HEK293 (cell line): ENCODE measurements around the gene SLC7A9.
A peak's percentile ranks its signal among the peaks of the same experiment; 100 is the strongest.

Source experiments
- CTCF ChIA-PET: fragments of 350-600 bp; formaldehyde crosslinking; extraction: SDS; loops from one replicate; lab custom pipeline; 2021; ENCODE audit warnings: antibody characterized with exemption; lab: Yijun Ruan, JAX
- POLR2A ChIA-PET: fragments of 300-600 bp; formaldehyde crosslinking; extraction: SDS; loops from one replicate; lab custom pipeline; 2020; ENCODE audit warnings: antibody characterized with exemption, inconsistent platforms; lab: Yijun Ruan, JAX
- H3K27ac ChIP-seq: fragments of 200-500 bp; sonication (Bioruptor generic); 2 replicates; pipeline ENCODE4 v1.5.1; 2014; ENCODE audit warnings: low read depth, low read length, control low read depth, inconsistent platforms; ENCODE audit errors: extremely low read depth
- H3K36me3 ChIP-seq, 2 experiments: fragments of 200-500 bp in 1 of 2; sonication (Bioruptor generic) in 1 of 2; 1 replicate in 1 of 2; 2 replicates in 1 of 2; pipeline ENCODE4 v1.5.1; 2014 to 2017; ENCODE audit warnings: inconsistent platforms in 2 of 2, low read length in 2 of 2; ENCODE audit not compliant: control insufficient read depth in 2 of 2, insufficient read depth in 1 of 2
- H3K4me1 ChIP-seq: fragments of 200-500 bp; sonication (Bioruptor generic); 2 replicates; pipeline ENCODE4 v1.5.1; 2014; ENCODE audit warnings: mild to moderate bottlenecking, low read length, inconsistent platforms; ENCODE audit not compliant: control insufficient read depth, insufficient read depth
- H3K4me3 ChIP-seq: 2 replicates; pipeline ENCODE4 v1.5.1; 2011; ENCODE audit warnings: low read depth, mild to moderate bottlenecking, control low read depth, low read length, moderate library complexity
- H3K9me3 ChIP-seq: fragments of 200-500 bp; sonication (Bioruptor generic); 2 replicates; pipeline ENCODE4 v1.5.1; 2014; ENCODE audit warnings: low read depth, low read length, inconsistent platforms; ENCODE audit not compliant: control insufficient read depth, insufficient read depth
- EGR2 ChIP-seq: fragments of 450-650 bp; formaldehyde crosslinking; IDR thresholded peaks from 2 replicates; pipeline ENCODE4 v1.5.1; 2016; ENCODE audit warnings: low read depth, missing biosample characterization, missing genetic modification characterization
- GLI2 ChIP-seq: fragments of 450-650 bp; formaldehyde crosslinking; IDR thresholded peaks from 2 replicates; pipeline ENCODE4; 2017; ENCODE audit warnings: missing biosample characterization, missing genetic modification characterization, low read depth, borderline replicate concordance
- GLI4 ChIP-seq: fragments of 450-650 bp; formaldehyde crosslinking; IDR thresholded peaks from 2 replicates; pipeline ENCODE4 v1.5.1; 2016; ENCODE audit warnings: missing biosample characterization, missing genetic modification characterization
- KLF7 ChIP-seq: fragments of 450-650 bp; formaldehyde crosslinking; IDR thresholded peaks from 2 replicates; pipeline ENCODE4 v1.5.1; 2016; ENCODE audit warnings: missing biosample characterization, missing genetic modification characterization, borderline replicate concordance
- MEIS1 ChIP-seq: sonication (generic); formaldehyde crosslinking; IDR thresholded peaks from 2 replicates; pipeline ENCODE4 v1.8.1; 2022; ENCODE audit warnings: missing genetic modification reagents, mild to moderate bottlenecking, borderline replicate concordance
- OSR2 ChIP-seq: fragments of 450-650 bp; formaldehyde crosslinking; IDR thresholded peaks from 2 replicates; pipeline ENCODE4 v1.5.1; 2016; ENCODE audit warnings: missing biosample characterization, missing genetic modification characterization
- PBX3 ChIP-seq: sonication (generic); formaldehyde crosslinking; IDR thresholded peaks from 2 replicates; pipeline ENCODE4 v1.8.1; 2022; ENCODE audit warnings: mild to moderate bottlenecking, moderate library complexity, missing genetic modification reagents
- PRDM1 ChIP-seq: fragments of 450-650 bp; formaldehyde crosslinking; IDR thresholded peaks from 2 replicates; pipeline ENCODE4; 2016; ENCODE audit warnings: missing biosample characterization, missing genetic modification characterization
- ZBTB17 ChIP-seq: fragments of 450-650 bp; formaldehyde crosslinking; IDR thresholded peaks from 2 replicates; pipeline ENCODE4 v1.5.1; 2016; ENCODE audit warnings: missing biosample characterization, missing genetic modification characterization
- ZBTB20 ChIP-seq: fragments of 450-650 bp; formaldehyde crosslinking; IDR thresholded peaks from 2 replicates; pipeline ENCODE4 v1.5.1; 2016; ENCODE audit warnings: missing biosample characterization, missing genetic modification characterization
- ZFHX2 ChIP-seq: fragments of 450-650 bp; formaldehyde crosslinking; conservative IDR thresholded peaks from 2 replicates; pipeline ENCODE4 v1.5.1; 2016; ENCODE audit warnings: missing biosample characterization, missing genetic modification characterization
- ZFP69B ChIP-seq: fragments of 450-650 bp; formaldehyde crosslinking; IDR thresholded peaks from 2 replicates; pipeline ENCODE4 v1.5.1; 2016; ENCODE audit warnings: missing biosample characterization, missing genetic modification characterization
- ZNF214 ChIP-seq: fragments of 450-650 bp; formaldehyde crosslinking; IDR thresholded peaks from 2 replicates; pipeline ENCODE4 v1.5.1; 2017; ENCODE audit warnings: missing biosample characterization, mild to moderate bottlenecking, missing genetic modification characterization, borderline replicate concordance
- ZNF24 ChIP-seq: fragments of 450-650 bp; formaldehyde crosslinking; IDR thresholded peaks from 2 replicates; pipeline ENCODE4 v1.5.1; 2016; ENCODE audit warnings: missing biosample characterization, missing genetic modification characterization
- ZNF266 ChIP-seq: fragments of 450-650 bp; formaldehyde crosslinking; IDR thresholded peaks from 2 replicates; pipeline ENCODE4 v1.5.1; 2016; ENCODE audit warnings: missing biosample characterization, missing genetic modification characterization, low read depth
- ZNF37A ChIP-seq: fragments of 450-650 bp; IDR thresholded peaks from 2 replicates; pipeline ENCODE4 v1.5.1; 2018; ENCODE audit warnings: missing biosample characterization, missing genetic modification characterization
- ZNF548 ChIP-seq: fragments of 450-650 bp; formaldehyde crosslinking; IDR thresholded peaks from 2 replicates; pipeline ENCODE4 v1.5.1; 2016; ENCODE audit warnings: missing biosample characterization, missing genetic modification characterization
- ZNF585B ChIP-seq: fragments of 450-650 bp; formaldehyde crosslinking; IDR thresholded peaks from 2 replicates; pipeline ENCODE4 v1.5.1; 2016; ENCODE audit warnings: missing biosample characterization, missing genetic modification characterization
- ZNF596 ChIP-seq: fragments of 450-650 bp; IDR thresholded peaks from 2 replicates; pipeline ENCODE4 v1.5.0; 2018; ENCODE audit warnings: missing biosample characterization, mild to moderate bottlenecking, missing genetic modification characterization, moderate library complexity
- ZNF621 ChIP-seq: fragments of 450-650 bp; formaldehyde crosslinking; IDR thresholded peaks from 2 replicates; pipeline ENCODE4 v1.5.1; 2017; ENCODE audit warnings: missing biosample characterization, missing genetic modification characterization
- ZNF626 ChIP-seq: fragments of 450-650 bp; sonication (Bioruptor Pico); formaldehyde crosslinking; IDR thresholded peaks from 2 replicates; pipeline ENCODE4 v1.5.1; 2018; ENCODE audit warnings: missing biosample characterization, missing genetic modification characterization, inconsistent platforms
- ZNF654 ChIP-seq: fragments of 450-650 bp; formaldehyde crosslinking; IDR thresholded peaks from 2 replicates; pipeline ENCODE4 v1.5.1; 2016; ENCODE audit warnings: low read depth, missing biosample characterization, missing genetic modification characterization
- ZNF677 ChIP-seq: fragments of 450-650 bp; IDR thresholded peaks from 2 replicates; pipeline ENCODE4 v1.5.0; 2018; ENCODE audit warnings: missing biosample characterization, mild to moderate bottlenecking, missing genetic modification characterization, moderate library complexity

The SLC7A9 gene

GRCh38 chr19:32889137-32889934 lies 19.8 kb upstream of the SLC7A9 start:
- TF ChIP-seq ZNF266 (tag by site-specific recombination) = no peak
- no peak for TF ChIP-seq GLI4 (tag by site-specific recombination)
- TF ChIP-seq MEIS1 = no peak
- no peak for TF ChIP-seq ZBTB20
- TF ChIP-seq ZNF654 (tag by site-specific recombination) = no peak
- TF ChIP-seq ZNF677 (tag by site-specific recombination) = no peak
- no peak for TF ChIP-seq ZNF24 (tag by site-specific recombination)
- TF ChIP-seq PBX3 (CRISPR knock-in tag) = no peak
- TF ChIP-seq OSR2 (tag by site-specific recombination) = no peak
- TF ChIP-seq ZNF626 (tag by site-specific recombination) = no peak
- TF ChIP-seq ZNF585B (tag by site-specific recombination) = no peak
- no peak for TF ChIP-seq ZNF548
- TF ChIP-seq ZNF596 (tag by site-specific recombination) = no peak
- TF ChIP-seq ZNF37A (tag by site-specific recombination) = no peak
- no peak for TF ChIP-seq ZFHX2
- no peak for TF ChIP-seq ZNF621 (tag by site-specific recombination)
- TF ChIP-seq, all 188 proteins: peak for 0
- H3K9me3 ChIP-seq = peaks cover 4% of the 10 kb centered on the region; the same call in 1 of the 2 replicates
- ChIA-PET POLR2A (no interaction called here), CTCF (interaction anchor here (0.6 kb wide), 1 partner anchor 212 kb away, joined by 3 read pairs; no protein-coding TSS in a partner anchor)
- H3K4me1 ChIP-seq = peaks cover 9% of the 10 kb centered on the region; the same call in 1 of the 2 replicates
- H3K4me3 ChIP-seq = no peak overlapping the region
- H3K36me3 ChIP-seq = peaks cover 4 to 27% of the 10 kb centered on the region in 2 experiments
- no peak overlapping the region for H3K27ac ChIP-seq

GRCh38 chr19:32887572-32888215 lies 18.1 kb upstream of the SLC7A9 start:
- H3K4me1 ChIP-seq = peaks cover 9% of the 10 kb centered on the region; the same call in 1 of the 2 replicates
- no peak overlapping the region for H3K4me3 ChIP-seq
- H3K9me3 ChIP-seq = peaks cover 2% of the 10 kb centered on the region; the same call in 1 of the 2 replicates
- H3K27ac ChIP-seq = no peak overlapping the region
- peaks cover 0 to 21% of the 10 kb centered on the region in 2 experiments; a peak in 2 of 3 replicates for H3K36me3 ChIP-seq
- TF ChIP-seq PRDM1 (tag by site-specific recombination) (peak; percentile 90), ZFP69B (tag by site-specific recombination) (no peak), EGR2 (no peak)
- ChIA-PET CTCF (no interaction called here), POLR2A (no interaction called here)

- no peak overlapping the region for H3K27ac ChIP-seq
- TF ChIP-seq ZBTB17 (tag by site-specific recombination) = no peak
- TF ChIP-seq ZNF214 (tag by site-specific recombination) = no peak
- no peak for TF ChIP-seq KLF7 (tag by site-specific recombination)
- no peak for TF ChIP-seq GLI2 (tag by site-specific recombination)
- ChIA-PET CTCF (no interaction called here), POLR2A (interaction anchor here (0.6 kb wide), 1 partner anchor 15 kb away, joined by 3 read pairs; no protein-coding TSS in a partner anchor)
- H3K9me3 ChIP-seq = no peaks in the 10 kb centered on the region
- peaks cover 3 to 17% of the 10 kb centered on the region in 2 experiments; a peak in 2 of 3 replicates for H3K36me3 ChIP-seq
- peaks cover 9% of the 10 kb centered on the region; the same call in 1 of the 2 replicates for H3K4me1 ChIP-seq
- no peak overlapping the region for H3K4me3 ChIP-seq
These were observed 16.7 kb upstream of the SLC7A9 start for GRCh38 chr19:32886241-32886640.
